Inferior parietal cortex (tissue), 1 donor: ENCODE results near the gene SEC23IP.
A peak's percentile ranks its signal among the peaks of the same experiment; 100 is the strongest.
"Not testable (repeated sequence)": the region's sequence is repeated elsewhere in the genome, so short reads cannot be mapped to it uniquely, and the experiment has no call there.

Source experiments
- DNase-seq: peaks from one replicate; pipeline ENCODE4 v3.0.0-alpha.2; 2016; ENCODE audit errors: extremely low spot score

Gene SEC23IP

GRCh38 chr10:119892188-119893065 is at the start of gene SEC23IP:
SEC23IP (plus strand) TSS chr10:119892730; CDS start chr10:119892783, 53 bp downstream.
- DNase-seq, result peak; percentile 99

DNA sequence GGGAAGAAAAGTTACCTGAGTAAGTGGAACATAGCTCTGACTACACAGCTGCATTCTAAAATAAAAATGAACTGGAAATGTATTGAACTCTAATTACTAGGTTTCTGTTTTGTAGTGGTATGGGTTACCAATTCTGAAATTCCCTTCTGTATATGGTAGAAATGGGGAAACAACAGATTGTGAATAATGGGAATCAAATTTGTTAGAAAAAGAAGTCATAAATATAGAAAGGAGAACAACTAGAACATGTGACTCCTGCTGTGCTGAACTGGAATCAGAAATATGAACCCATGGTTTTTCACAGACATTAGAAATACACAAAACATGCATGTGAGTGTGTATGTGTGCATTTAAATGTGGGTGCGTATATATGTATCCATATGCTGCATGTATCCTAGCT is 46.9 kb upstream of the SEC23IP start:
- DNase-seq, result no peak

- DNase-seq, result no peak
Observed at GRCh38 chr10:119849031-119849789, 43.3 kb upstream of the SEC23IP start.

GRCh38 chr10:119849944-119850343 is 42.6 kb upstream of the SEC23IP start:
- no peak for DNase-seq

- DNase-seq, result no peak
Observed at GRCh38 chr10:119852277-119852676, 40.3 kb upstream of the SEC23IP start.

GRCh38 chr10:119852822-119853221 is 39.7 kb upstream of the SEC23IP start:
- no peak for DNase-seq

DNA sequence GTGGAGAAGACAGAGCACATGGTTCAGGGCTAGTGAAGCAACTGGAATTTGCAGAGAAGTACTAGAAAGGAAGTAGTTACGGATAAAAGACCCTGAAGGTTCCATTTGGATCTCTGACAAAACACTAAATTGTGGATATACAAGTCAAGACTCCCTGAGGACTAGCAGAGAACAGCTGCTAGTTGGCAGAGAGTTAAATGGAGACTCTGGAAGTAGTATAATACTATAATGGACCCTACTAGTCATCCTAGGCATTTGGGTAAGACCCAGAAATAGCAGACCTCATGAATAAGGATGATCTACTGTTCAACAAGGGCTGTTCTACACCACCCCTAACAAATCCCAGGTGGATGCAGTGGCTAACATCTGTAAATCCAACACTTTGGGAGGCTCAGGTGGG is 39.0 kb upstream of the SEC23IP start:
- no peak for DNase-seq

GRCh38 chr10:119858063-119858462 is 34.5 kb upstream of the SEC23IP start:
- no peak for DNase-seq

- peak; percentile 72 for DNase-seq
Observed at GRCh38 chr10:119859420-119860258, 32.9 kb upstream of the SEC23IP start.

GRCh38 chr10:119860866-119861607 is 31.5 kb upstream of the SEC23IP start:
- DNase-seq, result no peak

DNA sequence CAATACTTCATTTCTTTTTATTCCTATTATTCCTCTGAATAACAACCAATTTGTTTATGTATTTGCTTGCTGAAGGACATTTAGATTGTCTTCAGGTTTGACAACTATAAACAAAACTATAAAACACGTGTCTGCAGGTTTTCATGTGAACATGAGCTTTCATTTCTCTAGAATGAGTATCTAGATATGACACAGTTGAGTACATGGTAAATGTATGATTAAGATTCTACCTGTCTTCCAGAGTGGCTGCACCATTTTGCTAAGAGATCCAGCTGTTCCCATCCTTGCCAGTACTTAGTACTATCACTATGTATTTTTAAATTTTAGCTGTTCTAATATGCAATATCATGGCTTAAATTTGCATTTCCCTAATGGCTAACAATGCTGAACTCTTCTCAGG is 30.0 kb upstream of the SEC23IP start:
- no peak for DNase-seq

- DNase-seq, result no peak
Observed at GRCh38 chr10:119863951-119864565, 28.5 kb upstream of the SEC23IP start.

DNA sequence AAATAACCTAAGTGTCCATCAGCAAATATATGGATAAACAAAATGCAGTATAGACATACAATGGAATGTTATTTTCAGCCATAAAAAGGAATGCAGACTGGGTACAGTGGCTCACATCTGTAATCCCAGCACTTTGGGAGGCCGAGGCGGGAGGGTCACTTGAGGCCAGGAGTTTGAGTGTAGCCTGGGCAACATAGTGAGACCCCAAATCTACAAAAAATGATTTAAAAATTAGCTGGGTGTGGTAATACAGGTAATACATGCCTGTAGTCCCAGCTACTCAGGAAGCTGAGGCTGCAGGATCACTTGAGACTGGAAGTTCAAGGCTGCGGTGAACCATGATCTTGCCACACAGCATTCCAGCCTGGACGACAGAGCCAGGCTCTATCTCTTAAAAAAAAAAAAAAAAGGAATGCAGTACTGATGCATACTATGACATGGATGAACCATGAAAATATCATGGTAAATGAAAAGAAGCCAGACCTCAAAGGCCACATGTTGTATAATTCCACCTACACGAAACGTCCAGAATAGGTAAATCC is 26.8 kb upstream of the SEC23IP start:
- no peak for DNase-seq

DNA sequence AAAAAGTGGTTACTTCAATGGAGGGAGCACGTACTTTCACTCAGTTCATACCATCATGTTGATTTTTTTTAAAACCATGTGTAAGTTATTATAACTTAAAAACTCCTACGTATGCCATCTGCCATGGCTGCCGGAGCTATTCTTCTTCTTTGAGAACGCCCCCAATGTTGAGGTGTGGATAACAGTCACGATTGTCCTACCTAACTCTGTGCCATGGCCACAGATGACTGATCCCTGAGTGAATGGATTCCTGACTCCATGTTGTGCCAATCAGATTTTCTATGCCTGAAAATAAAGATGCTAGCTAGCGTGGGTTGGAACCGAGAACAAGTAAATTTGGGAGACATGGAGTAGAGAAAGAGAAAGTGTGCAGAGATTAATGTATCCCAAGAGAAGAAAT is 25.2 kb upstream of the SEC23IP start:
- DNase-seq, result peak; percentile 38

DNA sequence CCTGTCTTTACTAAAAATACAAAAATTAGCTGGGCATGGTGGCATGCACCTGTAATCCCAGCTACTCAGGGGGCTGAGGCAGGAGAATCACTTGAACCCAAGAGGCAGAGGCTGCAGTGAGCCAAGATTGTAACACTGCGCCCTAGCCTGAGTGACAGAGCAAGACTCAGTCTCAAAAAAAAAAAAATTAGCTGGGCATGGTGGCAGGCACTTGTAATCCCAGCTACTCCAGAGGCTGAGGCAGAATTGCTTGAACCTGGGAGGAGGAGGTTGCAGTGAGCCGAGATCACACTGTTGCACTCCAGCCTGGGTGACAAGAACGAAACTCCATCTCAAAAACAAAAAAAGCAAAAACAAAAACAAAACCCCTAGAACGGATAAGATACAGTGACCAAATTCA is 23.1 kb upstream of the SEC23IP start:
- not testable (repeated sequence) for DNase-seq

GRCh38 chr10:119871881-119872609 is 20.5 kb upstream of the SEC23IP start:
- DNase-seq, result no peak

GRCh38 chr10:119872610-119872859 is 20.0 kb upstream of the SEC23IP start, which contains the start of gene MCMBP:
MCMBP (minus strand) TSS chr10:119872843; CDS start chr10:119872584, 259 bp downstream.
- no peak for DNase-seq

DNA sequence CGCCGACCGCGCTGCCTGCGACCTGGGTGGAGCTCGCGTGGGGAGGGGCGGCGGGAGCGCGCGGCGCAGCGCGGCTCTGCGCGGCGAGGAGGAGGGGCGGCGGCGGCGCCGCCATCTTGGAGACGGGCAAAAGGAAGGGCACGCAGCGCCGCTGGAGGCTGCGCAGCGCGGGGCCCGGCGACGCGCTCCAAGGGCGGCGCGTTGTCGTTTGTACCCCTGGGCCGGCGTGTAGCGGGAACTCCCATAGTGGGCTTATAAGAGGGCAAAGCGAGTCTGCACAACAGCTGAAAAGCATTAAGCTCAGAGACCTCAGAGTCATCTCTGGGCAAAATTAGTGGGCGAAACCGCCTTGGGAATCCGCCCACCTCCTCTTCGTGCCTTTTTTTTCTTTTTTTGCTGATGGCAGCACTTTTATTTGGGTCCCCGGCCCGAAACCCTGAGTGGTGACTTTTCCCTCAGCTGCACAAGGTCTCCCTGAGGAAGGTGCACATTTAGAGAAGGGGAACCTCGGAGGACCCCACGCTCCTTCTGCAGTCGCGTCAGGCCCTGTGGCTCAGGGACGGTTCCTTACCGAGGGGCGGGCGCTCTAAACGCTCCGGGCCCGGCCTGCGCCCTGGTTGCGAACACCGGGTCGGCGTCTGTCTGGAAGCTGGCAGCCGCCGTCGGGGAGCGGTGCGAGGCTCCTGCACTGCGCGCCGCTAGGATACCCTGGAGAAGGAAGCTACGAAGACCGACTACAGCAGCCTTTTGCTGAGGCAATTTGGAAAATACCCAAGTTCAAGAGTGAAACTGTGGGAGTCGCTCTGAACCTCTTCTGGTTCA is 19.5 kb upstream of the SEC23IP start:
- peak; percentile 83 for DNase-seq

- DNase-seq, result no peak
Observed at GRCh38 chr10:119878524-119878923, 14.0 kb upstream of the SEC23IP start.
